GM18868 (cell line): ENCODE measurements around the gene CDH23.

Experiments
- ATAC-seq: cut with Tn5 transposase; IDR thresholded peaks from one replicate; pipeline ENCODE4 v1.9.1; 2021; ENCODE audit warnings: mild to moderate bottlenecking, moderate library complexity; ENCODE audit not compliant: unreplicated experiment

CDH23 gene

DNA sequence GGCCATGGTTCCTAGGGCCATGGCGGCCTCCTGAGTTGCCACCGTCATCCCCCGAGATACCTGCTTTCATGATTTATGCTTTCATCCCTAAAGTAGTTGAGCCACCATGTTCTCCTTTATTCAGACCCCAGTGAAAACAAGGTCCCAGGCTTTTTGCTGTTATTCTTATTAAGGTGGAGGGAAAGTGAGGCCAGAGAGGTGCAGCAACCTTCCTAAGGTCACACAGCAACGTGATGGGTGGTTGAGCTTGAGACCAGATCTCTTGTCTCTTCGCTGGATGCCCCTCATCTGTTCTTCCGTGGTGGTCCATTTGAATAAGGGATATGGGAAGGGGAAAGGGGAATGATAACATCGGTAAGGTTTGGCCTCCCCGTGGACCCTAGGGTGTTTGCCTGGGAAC lies 180.6 kb downstream of the CDH23 start:
- no peak for ATAC-seq

DNA sequence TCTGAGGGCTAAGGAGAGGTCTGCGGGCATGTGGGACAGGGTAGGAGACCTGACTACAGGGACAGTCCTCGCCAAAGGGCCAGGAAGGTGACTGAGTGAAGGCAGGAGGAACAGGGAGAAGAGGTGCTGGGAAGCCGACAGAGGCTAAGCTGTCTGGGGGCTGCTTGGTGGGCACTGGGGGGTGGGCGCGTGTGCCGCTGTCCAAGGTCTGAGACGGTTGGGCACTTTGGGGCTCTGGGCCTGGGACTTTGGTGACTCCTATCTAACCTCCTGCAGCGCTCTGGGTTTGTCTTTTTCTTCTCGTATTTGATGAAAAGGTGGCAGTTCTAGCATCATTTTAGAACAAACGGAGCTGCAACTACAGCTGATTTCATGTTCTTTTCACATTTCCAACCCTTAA lies 181.3 kb downstream of the CDH23 start:
- ATAC-seq = no peak

DNA sequence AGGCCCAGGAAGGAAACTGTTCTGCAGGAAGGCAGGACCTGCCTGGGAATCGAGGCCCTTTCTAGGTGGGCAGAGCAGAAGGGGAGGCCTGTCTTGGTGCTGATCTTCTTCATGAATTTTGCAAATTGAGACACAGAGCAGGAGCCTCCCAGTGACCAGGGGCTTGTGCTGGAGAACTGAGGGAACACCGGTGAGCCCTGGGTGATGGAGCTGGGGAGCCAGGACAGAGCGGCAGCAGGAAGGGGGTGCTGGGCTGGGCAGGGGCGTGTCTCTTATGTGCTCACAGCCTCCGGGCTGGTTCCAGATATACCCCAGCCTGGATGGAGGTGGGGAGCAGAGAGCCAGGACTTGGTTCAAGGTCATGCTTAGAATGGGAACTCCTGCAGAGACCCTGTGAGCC lies 182.9 kb downstream of the CDH23 start:
- ATAC-seq = no peak

DNA sequence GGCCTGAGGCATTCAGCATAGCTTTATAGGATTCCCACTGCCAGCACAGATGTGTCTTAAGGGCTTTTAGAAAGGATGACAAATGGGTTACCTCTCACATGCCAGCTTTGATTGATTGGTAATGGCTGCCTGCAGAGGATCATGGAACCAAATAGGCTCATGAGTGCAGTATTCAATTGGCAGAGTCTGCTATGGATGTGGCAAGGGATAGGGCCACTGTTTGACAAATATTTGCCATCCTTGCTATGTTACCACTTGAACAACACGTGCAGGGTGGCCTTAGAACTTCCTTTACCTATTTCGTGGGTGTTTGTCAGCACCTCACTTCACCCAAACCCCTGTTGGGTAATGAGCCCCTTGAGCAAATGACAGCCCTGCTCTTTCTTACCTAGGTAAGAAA lies 183.7 kb downstream of the CDH23 start:
- ATAC-seq = no peak

DNA sequence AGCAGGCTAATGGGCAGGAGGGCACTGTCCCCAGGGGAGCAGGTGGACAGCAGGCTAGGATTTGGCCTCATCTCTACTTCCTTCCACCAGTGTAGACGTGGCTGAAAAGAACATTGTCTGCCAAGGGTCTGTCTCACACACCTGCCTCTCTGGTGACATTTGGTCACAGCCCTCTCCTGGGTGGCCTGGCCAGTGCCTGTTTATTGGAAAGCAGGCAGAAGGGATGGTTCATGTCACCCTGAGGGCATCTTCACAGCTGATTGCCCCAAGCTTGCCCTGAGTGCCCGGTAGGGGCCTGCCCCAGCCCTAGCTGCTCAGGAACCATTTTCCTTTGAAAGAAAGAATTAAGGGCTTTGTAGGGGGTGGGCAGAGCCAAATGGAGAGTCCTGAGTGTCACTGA lies 184.2 kb downstream of the CDH23 start:
- no peak for ATAC-seq

DNA sequence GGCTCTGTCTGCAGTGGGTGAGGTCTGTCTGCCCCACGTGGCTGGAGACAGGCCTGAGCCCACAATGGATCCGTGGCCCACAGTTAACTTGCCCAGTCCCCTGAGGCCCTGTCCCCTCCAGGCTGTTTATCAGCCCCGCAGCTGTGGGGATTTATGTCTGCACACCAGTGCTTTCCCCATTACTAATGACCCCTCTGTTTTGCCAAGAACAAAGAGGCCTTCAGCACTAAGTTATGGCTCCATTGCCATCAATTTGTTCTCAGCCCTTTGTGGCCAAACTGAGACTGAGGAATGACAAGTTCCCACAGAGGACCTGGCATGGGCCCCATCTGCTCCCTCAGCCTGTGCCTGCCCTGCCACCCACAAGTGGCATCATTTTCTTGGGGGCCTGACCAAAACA lies 184.7 kb downstream of the CDH23 start:
- no peak for ATAC-seq

DNA sequence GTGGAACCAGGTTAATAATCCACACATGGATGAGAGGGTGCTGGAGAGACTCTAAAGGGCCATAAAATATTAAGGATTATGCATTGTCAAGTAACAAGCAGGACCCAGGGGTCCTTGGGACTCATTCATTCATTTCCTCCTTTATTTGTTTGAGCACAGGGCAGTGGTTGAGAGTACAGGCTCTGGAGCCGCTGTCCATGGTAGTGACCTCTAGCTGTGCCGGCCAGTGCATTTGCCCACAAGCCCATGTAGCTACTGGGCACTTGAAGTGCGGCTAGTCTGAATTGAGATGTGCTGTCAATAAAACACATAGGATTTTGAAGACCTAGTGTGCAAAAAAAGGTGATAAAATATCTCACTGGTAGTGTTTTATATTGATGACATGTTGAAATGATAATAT lies 185.3 kb downstream of the CDH23 start:
- no peak for ATAC-seq

DNA sequence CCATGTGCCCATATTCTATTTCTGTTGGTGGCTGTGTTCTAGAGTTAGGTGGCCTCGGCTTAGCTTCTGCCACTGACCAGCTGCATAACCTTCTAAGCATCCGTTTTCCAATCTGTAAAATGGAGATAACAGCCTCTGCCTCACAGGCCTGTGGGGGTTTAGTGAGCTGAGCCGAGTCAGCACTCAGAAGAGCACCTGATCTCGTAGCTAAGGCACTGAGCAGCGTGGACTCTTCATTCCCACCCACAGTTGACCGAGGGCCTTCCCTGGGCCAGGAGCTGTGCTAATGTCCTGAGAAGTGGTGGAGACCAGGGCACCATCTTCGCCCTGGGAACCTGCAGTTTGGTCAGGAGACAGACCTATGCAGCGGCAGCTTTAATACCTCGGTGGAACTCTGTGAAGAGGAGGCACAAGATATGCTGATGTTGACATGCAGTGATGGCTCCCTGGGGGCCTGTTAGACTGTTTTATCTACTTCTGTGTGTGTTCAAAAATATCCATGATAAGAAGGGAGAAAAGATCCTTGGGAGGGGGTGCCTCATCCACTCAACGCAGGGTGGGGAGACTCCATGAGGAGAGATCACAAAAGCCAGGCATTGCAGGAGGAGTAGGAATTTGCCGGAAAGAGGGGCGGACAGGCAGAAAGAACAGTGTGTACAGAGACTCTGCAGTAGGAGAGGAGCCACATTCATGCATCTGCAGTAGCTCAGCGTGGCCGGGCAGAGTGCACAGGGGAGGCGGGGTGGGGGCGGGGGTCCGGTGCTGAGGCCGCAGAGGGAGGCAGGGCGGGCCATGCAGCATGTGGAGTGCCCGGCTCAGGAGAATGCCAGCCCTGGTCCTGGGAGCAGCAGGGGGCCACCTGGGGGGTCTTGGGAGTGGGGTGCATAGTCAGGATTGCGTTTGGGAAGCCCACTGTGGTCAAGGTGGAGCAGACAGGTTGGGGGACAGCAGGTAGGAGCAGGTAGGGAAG lies 186.1 kb downstream of the CDH23 start:
- ATAC-seq = no peak

DNA sequence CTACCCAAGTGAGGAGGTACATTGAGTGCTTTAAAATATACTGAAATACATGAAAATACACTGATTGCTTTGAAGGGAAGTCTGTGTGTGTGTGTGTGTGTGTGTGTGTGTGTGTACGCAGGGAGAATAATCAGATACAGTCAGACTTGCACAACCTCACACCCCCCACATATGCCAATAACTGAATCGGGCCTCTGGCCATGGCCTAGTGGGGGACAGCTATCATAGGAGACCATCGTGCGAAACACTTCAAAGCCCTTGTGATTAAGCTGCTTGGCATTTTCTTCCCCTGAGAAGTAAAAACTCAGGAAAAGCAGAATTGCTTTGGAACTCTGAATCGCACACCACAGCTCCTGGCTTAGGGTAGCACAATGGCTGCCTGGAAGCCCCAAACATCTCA lies 187.7 kb downstream of the CDH23 start:
- no peak for ATAC-seq

DNA sequence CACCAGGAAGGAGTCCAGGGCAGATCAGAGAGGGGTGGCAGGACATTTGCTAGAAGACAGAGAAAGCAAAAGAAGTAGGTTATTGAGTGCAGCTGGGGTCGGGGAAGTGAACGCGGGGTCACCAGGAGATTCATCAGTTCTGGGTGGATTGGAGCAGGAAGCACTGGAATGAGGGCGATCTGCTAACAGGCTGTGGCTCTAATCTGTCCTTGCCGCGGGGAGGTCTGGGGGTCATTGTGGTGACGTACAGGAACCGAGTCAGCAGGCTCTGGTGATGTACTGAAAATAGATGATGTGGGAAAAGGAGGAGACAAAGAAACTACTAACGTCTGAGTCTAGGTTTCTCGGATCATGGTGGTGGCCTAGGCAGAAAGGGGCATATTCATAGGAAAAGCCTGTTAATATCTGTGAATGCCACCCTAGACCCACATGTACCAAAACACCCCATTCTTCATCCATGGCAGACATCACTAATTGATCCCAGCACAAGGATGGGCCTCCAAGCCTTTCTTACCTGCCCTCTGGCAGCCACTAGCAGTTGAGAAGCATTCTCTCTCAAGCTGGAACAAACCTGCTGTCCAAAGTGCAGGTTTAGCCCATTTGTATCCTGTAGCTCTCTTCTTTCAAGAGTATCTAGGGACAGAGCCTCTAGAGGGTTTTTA lies 188.3 kb downstream of the CDH23 start:
- ATAC-seq = no peak

DNA sequence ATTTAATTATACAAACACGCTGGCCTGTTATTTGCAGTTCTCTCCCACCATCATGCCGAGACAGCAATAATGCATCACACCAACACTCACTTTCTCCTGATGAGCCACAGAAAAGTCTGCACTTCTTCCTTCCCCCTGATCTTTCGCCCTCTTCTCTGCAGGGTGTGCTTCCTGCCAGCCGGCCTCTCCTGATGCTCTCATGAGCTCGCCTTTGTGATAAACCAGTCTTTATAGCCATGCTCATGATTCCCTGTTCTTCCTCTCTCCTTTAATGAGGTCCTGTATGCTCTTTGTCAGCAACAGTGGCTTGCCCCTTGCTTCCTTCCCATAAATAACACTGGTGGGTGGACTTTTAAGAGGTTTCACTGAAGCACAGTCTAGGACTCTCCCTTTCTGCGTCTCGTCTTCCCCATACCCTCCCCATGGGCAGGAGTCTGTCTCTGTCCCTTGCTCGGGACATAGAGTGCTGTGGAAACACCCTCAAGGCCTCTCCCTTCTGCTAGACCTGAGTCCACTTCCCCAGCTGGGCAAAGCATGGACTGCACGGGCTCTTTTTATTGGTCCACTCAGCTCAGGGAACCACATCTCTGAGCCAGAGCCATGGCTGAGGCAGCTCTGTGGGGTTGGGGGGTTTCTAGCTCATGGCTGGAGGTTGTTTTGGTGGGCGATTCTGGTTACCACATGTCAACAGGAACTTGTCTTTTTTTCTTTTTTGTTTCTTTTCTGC lies 189.0 kb downstream of the CDH23 start:
- no peak for ATAC-seq

DNA sequence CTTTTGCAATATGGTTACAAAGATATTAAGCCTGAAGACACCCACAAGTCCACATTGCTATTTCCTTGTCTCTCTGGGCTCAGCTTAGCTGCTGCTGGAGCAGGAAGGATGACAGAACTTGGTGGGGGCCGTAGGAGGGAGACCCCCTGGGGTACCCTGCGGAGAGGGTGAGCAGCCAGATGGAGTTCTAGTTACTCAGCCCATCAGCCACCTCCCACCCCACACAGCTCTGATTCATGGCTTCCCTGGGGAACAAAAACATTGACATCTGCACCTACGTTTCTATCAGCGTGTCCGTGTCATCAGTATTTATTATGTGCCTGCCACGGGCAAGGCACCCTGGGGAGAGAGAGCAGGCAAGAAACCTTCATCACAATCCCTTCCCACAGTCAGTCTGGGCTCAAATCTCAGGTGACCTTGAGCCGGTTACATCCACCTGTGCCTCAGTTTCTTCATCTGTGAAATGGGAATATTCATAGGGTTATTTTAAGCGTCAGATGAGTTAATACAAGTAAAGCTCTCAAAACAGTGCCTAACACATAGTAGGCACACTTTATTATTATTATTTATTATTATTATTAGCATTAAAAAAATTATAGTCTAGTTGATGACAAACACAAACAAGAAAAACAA lies 191.3 kb downstream of the CDH23 start:
- ATAC-seq = no peak

DNA sequence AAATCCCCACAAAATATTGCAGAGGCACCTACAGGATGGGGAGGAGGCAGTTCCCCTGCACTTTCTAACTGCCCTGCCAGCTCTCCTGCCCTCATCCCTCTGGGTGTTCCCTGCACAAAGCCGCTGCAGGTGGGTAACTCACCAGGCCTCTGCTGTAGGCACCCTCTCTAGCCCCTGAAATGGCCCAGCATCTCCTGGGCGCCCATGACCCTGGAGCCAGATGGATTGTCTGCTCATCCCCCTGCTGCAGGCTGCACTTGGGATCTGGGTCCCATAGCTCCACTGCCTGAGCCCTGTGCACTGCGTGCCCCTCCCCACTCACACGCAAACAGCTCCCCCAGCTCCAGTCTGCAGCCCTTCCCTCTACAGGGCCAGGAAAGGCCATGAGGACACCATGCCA lies 192.0 kb downstream of the CDH23 start:
- no peak for ATAC-seq

DNA sequence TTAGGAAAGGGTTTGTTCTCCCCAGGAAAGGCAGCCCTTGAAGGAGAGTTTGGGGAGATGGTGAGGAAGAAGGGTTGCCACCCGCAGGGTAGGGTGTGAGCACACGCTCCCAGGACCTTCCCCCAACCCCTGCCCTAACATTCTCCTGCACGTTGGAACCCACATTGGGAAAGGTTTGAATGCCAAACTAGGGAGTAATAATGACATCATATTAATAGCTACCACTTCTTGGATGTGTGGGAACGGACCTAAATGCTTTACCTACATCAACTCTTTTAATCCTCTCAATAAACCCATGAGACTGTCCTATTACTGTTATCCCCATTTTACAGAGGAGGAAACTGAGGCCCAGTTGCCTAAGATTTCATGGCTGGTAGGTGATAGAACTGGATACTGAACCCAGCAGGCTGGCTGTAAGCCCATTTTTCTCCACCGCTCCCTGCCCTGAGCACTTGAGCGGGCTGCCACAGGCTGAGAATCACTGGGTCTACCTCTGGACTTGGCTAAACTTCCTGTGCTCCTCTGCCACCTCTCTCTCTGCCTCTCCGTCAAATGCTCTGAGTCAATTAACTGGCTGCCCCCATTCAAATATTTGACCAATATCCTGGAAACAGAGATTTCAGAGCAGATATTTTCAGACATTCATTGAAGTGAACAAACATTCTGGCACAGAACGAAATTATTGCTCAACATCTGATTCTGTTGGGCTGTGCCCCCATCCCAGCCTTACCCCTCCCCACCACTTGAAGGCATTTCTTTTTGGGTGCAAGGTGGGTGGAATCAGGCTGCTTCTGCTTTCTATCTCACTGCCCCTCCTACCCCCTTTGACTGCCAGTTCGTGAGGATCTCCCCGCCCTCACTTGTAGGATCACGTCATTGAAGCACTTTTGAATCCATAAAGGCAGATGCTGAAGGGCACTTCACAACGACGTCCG lies 193.2 kb downstream of the CDH23 start:
- ATAC-seq = no peak

DNA sequence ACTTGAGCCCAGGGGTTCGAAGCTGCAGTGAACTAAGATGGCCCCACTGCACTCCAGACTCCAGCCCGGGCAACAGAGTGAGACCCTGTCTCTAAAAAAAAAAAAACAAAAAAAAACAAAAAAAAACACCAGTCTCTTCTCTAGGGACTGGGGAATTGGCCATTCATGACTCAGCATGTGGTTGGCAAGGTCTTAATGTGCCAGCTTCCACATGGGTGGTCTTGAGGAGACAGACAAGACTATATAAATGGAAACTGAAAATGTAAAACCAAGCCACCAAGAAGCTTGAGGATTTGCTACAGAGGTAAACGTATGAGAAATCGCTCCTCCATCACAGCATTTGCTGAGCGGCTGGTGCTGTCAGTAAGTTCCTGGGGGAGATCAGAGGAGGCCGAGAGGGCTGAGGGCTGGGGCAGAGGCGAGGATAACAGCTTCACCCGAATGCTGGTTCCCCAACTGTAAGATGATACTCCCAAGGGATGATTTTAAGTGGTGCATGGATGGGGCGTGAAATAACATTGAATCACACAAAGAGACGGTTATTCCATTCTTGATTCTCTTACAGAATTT lies 194.1 kb downstream of the CDH23 start:
- ATAC-seq = no peak

DNA sequence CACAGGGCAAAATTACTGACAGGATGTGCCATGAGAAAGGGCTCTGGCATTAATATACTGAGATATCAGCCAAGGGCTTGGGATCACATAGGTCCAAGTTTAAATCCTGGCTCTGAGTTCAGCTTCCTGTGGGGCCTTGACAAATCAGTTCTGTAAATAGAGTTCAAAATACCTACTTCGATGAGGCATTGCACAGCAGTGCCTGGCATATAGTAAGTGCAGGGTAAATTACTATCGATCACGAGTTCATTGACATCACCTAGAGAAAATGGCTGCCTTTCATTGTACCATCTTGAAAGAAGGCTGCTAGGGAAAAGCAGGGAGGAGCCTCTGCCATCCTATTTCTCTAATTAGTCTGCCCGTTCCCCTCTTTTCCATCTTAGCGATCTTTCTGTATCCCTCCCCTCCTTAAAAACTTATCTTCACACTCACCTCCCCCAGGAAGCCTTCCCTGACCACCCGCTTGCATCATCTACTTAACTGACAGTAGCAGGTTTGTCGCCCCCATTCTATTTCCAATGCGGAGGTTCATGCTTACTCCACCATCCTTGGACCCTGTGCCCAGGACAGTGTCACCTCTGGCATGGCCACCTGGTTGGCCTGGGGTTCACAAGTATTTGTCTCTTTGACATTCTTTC lies 198.3 kb downstream of the CDH23 start:
- no peak for ATAC-seq

DNA sequence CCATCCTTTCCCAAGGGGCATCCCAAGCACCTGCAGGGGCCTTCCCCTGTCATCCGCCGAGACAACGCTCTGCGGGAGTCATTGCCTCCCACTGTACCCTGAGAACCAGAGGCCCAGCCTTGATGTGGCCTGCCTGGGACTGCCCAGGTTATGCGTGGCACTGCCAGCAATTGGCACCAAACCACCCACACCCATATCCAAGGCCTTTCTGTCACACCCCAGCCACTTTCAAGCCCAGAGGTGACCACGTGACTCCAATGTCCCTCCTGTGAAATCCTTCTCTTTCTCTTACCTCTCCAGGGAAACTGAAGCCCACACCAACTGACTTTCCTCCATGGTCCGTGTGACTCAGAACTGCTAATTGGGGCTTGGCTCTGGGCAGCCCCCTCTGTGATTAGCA lies 198.9 kb downstream of the CDH23 start:
- ATAC-seq = no peak

DNA sequence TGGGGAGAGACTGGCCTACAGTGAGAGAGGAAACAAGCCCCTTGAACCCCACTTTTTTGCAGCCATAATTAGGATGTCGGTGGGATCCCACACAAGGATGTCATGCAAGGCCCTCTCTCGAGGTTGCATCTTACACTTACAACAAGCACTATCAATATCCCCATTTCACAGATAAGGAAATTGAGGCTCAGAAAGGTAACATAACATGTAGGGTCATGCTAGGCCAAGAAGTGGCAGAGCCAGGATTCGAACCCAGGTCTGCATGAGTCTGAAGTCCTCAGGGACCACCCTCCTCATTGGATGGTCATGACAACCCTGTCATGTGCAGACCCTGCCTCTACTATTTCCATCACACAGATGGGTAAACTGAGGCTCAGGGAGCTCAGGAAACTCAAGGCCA lies 199.4 kb downstream of the CDH23 start:
- ATAC-seq = no peak

DNA sequence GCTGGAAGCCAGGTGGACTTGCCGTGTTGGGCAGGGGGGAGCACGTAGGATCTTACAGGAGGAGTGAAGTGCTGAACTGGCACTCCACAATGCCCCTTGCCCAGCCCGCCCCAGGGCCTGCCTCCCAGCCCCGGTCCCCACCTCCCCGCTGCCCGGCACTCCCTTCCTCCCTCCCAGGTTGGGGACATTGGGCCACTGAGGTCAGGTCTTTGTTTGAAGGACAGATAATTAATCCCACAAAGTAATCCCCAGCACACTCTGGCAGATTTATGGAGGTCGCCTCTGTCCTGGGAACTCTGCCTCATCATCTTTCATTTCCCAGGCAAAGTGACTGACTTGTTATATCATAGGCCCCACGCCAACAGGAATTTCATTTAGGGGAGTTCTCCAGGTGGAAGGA lies 200.0 kb downstream of the CDH23 start:
- no peak for ATAC-seq
